HepG2 (cell line): ENCODE data around the gene RUBCNL. TPM values are rescaled to one million over a fixed set of nuclear protein-coding genes. Genes with fewer than 3 reads are reported as not detected.

Experiments used
- ATAC-seq: fragments of 200-7000 bp; cut with Tn5 transposase; 3 replicates; pipeline ENCODE4 v1.9.1; 2020; ENCODE audit warnings: mild to moderate bottlenecking, moderate library complexity
- BruUV-seq: library from RNA; stranded (reverse); fragments of 400-500 nt; replicated peaks from 2 replicates; lab custom pipeline; 2021; lab: Mats Ljungman, UMichigan
- CTCF ChIA-PET: fragments of 300-600 bp; formaldehyde crosslinking; extraction: SDS; loops from one replicate; lab custom pipeline; 2021; ENCODE audit warnings: low total read pairs, inconsistent platforms, low intra/inter-chr PET ratio; lab: Yijun Ruan, JAX
- POLR2A ChIA-PET: fragments of 350-600 bp; sonication (Branson Sonifier 250); formaldehyde crosslinking; loops from one replicate; lab custom pipeline; 2020; ENCODE audit warnings: antibody characterized with exemption, inconsistent platforms; lab: Yijun Ruan, JAX
- DNase-seq: peaks from one replicate; pipeline ENCODE4 v3.0.0-alpha.2; 2015; ENCODE audit warnings: low spot score
- FAIRE-seq: peaks from 3 replicates; lab custom pipeline; 2011; peaks lifted over from hg19 to GRCh38; lab: Jason Lieb, UNC
- H2AFZ ChIP-seq: one replicate; pipeline ENCODE4 v1.6.1; 2011; ENCODE audit warnings: low read length, inconsistent platforms
- H3K27ac ChIP-seq: fragments of 300-600 bp; 3 replicates; pipeline ENCODE4 v1.8.0; 2011; ENCODE audit warnings: mixed run types, mild to moderate bottlenecking, mixed read lengths, low read length, inconsistent platforms; ENCODE audit not compliant: insufficient read depth; ENCODE audit errors: extremely low read length
- H3K27me3 ChIP-seq, 2 experiments: fragments of 200-600 bp in 1 of 2; 2 replicates in 1 of 2; 3 replicates in 1 of 2; pipeline versions ENCODE4 v1.6.0 to v1.8.0; 2011; ENCODE audit warnings: low read length in 2 of 2, mild to moderate bottlenecking in 2 of 2, moderate library complexity in 2 of 2, inconsistent platforms in 1 of 2; ENCODE audit not compliant: insufficient read depth in 2 of 2, control insufficient read depth in 1 of 2
- H3K36me3 ChIP-seq, 2 experiments: fragments of 200-600 bp in 1 of 2; replicated peaks in 1 of 2; 2 replicates in 1 of 2; 3 replicates in 1 of 2; pipeline versions ENCODE4 v1.5.1 to v1.8.0; 2011; ENCODE audit warnings: low read length in 2 of 2, inconsistent platforms in 1 of 2; ENCODE audit not compliant: insufficient read depth in 2 of 2, control insufficient read depth in 1 of 2
- H3K4me1 ChIP-seq: 2 replicates; pipeline ENCODE4 v1.5.1; 2012; ENCODE audit warnings: low read length, inconsistent platforms; ENCODE audit not compliant: insufficient read depth
- H3K4me2 ChIP-seq: 2 replicates; pipeline ENCODE4 v1.6.0; 2011; ENCODE audit warnings: low read depth, low read length, inconsistent platforms
- H3K4me3 ChIP-seq, 3 experiments: fragments of 200-600 bp in 1 of 3; sonication (generic), shearing (Covaris generic) in 1 of 3; replicated peaks in 1 of 3; 2 replicates each; pipeline ENCODE4 v1.5.1; 2011 to 2016; ENCODE audit warnings: low read length in 3 of 3, inconsistent platforms in 2 of 3, low read depth in 2 of 3, mild to moderate bottlenecking in 2 of 3, control low read depth in 1 of 3, mixed read lengths in 1 of 3; ENCODE audit not compliant: insufficient read depth in 1 of 3
- H3K79me2 ChIP-seq: one replicate; pipeline ENCODE4 v1.6.1; 2011; ENCODE audit warnings: low read length, inconsistent platforms; ENCODE audit not compliant: insufficient read depth
- H3K9ac ChIP-seq: 2 replicates; pipeline ENCODE4 v1.6.0; 2011; ENCODE audit warnings: mild to moderate bottlenecking, low read depth, low read length, inconsistent platforms; ENCODE audit not compliant: insufficient read depth
- H3K9me3 ChIP-seq: 2 replicates; pipeline ENCODE4 v1.5.1; 2012; ENCODE audit warnings: mild to moderate bottlenecking, low read length
- H4K20me1 ChIP-seq: 2 replicates; pipeline ENCODE4 v1.6.0; 2011; ENCODE audit warnings: inconsistent platforms, mild to moderate bottlenecking, low read length, moderate library complexity; ENCODE audit not compliant: insufficient read depth
- AGO2 ChIP-seq: fragments of 200-400 bp; formaldehyde crosslinking; optimal IDR thresholded peaks from 2 replicates; pipeline ENCODE3; 2017; ENCODE audit warnings: mild to moderate bottlenecking, low read depth, low read length, moderate library complexity
- CBFB ChIP-seq: sonication (generic); formaldehyde crosslinking; IDR thresholded peaks from 2 replicates; pipeline ENCODE4 v1.4.0; 2020; ENCODE audit warnings: missing genetic modification reagents
- GATAD1 ChIP-seq: IDR thresholded peaks from 2 replicates; pipeline ENCODE4 v1.6.1; 2016; ENCODE audit warnings: missing genetic modification reagents, missing compliant biosample characterization
- GPN1 ChIP-seq: sonication (generic); formaldehyde crosslinking; IDR thresholded peaks from 2 replicates; pipeline ENCODE4 v1.5.1; 2020; ENCODE audit warnings: missing genetic modification reagents, borderline replicate concordance
- KDM2A ChIP-seq: sonication (generic); formaldehyde crosslinking; IDR thresholded peaks from 2 replicates; pipeline ENCODE4 v1.4.0; 2020; ENCODE audit warnings: low read depth, missing genetic modification reagents, borderline replicate concordance
- MTA3 ChIP-seq: sonication (generic); formaldehyde crosslinking; IDR thresholded peaks from 2 replicates; pipeline ENCODE4 v1.4.0; 2020; ENCODE audit warnings: missing genetic modification reagents
- PHF8 ChIP-seq: sonication (generic); formaldehyde crosslinking; IDR thresholded peaks from 2 replicates; pipeline ENCODE4 v1.5.0; 2020; ENCODE audit warnings: missing genetic modification reagents
- SKI ChIP-seq: fragments of 450-650 bp; IDR thresholded peaks from one replicate; pipeline ENCODE4 v1.6.1; 2018; ENCODE audit warnings: mild to moderate bottlenecking; ENCODE audit not compliant: partially characterized antibody
- TMF1 ChIP-seq: sonication (generic); formaldehyde crosslinking; IDR thresholded peaks from 2 replicates; pipeline ENCODE4 v1.8.1; 2022; ENCODE audit warnings: low read depth, missing genetic modification reagents
- ZBTB3 ChIP-seq: sonication (generic); formaldehyde crosslinking; IDR thresholded peaks from 2 replicates; pipeline ENCODE4 v1.4.0; 2020; ENCODE audit warnings: low read depth, mild to moderate bottlenecking, moderate library complexity, missing genetic modification reagents, borderline replicate concordance
- ZNF20 ChIP-seq: sonication (generic); formaldehyde crosslinking; IDR thresholded peaks from 2 replicates; pipeline ENCODE4 v1.4.0; 2020; ENCODE audit warnings: mild to moderate bottlenecking, moderate library complexity, missing genetic modification reagents
- ZNF207 ChIP-seq: fragments of 450-650 bp; IDR thresholded peaks from 2 replicates; pipeline ENCODE4 v1.6.1; 2016; ENCODE audit warnings: antibody characterized with exemption, borderline replicate concordance
- ZNF264 ChIP-seq: sonication (generic); formaldehyde crosslinking; IDR thresholded peaks from 2 replicates; pipeline ENCODE4 v1.4.0; 2020; ENCODE audit warnings: missing genetic modification reagents
- ZNF326 ChIP-seq: sonication (generic); formaldehyde crosslinking; IDR thresholded peaks from 2 replicates; pipeline ENCODE4 v1.4.0; 2020; ENCODE audit warnings: missing genetic modification reagents, borderline replicate concordance
- ZNF382 ChIP-seq: sonication (generic); formaldehyde crosslinking; IDR thresholded peaks from 2 replicates; pipeline ENCODE4 v1.5.0; 2020; ENCODE audit warnings: missing genetic modification reagents, mild to moderate bottlenecking, borderline replicate concordance
- ZNF781 ChIP-seq: sonication (generic); formaldehyde crosslinking; IDR thresholded peaks from 2 replicates; pipeline ENCODE4 v1.5.1; 2020; ENCODE audit warnings: borderline replicate concordance, mild to moderate bottlenecking, missing genetic modification reagents; ENCODE audit errors: not compliant biosample characterization
- WGBS: methylation state at CpG from one replicate; pipeline ENCODE4 v1.1.6; 2017; ENCODE audit warnings: low lambda C conversion rate; 5-methylcytosine and 5-hydroxymethylcytosine counted together
- in situ Hi-C: cut with HindIII; loops from 2 replicates; pipeline ENCODE4 v1.10.0; 2017; ENCODE audit warnings: low pct_unique_long_range_greater_than_20kb; ENCODE audit not compliant: extremely low pct_ligation_motif_present
- intact Hi-C: fragments of 100-400 bp; cut with micrococcal nuclease; formaldehyde crosslinking; loops from one replicate; pipeline ENCODE4 v1.10.0; 2022; ENCODE audit not compliant: unreplicated experiment
- polyA plus RNA-seq, 8 experiments: library from polyadenylated mRNA; depleted of rRNA in 3 of 8; stranded (reverse) in 7 of 8; unstranded in 1 of 8; fragments of >200 nt; fragmentation: Illumina TruSeq in 4 of 8; extraction: Trizol in 4 of 8; gene quantifications; 2 replicates each; pipeline versions ENCODE4 v1.2.1 to v1.2.3, GENCODE V29; 2011 to 2016; ENCODE audit warnings: low read depth in 4 of 8, missing spikeins in 1 of 8, mixed read lengths in 1 of 8; ENCODE audit not compliant: insufficient read depth in 1 of 8
- total RNA-seq, 5 experiments: library from RNA; depleted of rRNA; stranded (reverse); fragments of >200 nt; fragmentation: Illumina TruSeq; extraction: Trizol; gene quantifications; 2 replicates each; pipeline ENCODE4 v1.2.3, GENCODE V29; 2016; ENCODE audit warnings: low read depth in 1 of 5
- TF ChIP-seq, protein P1 (sequence below): sonication (generic); formaldehyde crosslinking; IDR thresholded peaks from 2 replicates; pipeline ENCODE4 v1.4.0; 2020; ENCODE audit warnings: missing genetic modification reagents
- TF ChIP-seq, protein P2 (sequence below): sonication (generic); formaldehyde crosslinking; IDR thresholded peaks from 2 replicates; pipeline ENCODE4 v1.9.0; 2021; ENCODE audit warnings: missing genetic modification reagents, mild to moderate bottlenecking, borderline replicate concordance
- TF ChIP-seq, protein P3 (sequence below): sonication (generic); formaldehyde crosslinking; IDR thresholded peaks from 2 replicates; pipeline ENCODE4 v1.5.1; 2020; ENCODE audit warnings: mild to moderate bottlenecking, missing genetic modification reagents, borderline replicate concordance
- TF ChIP-seq, protein P4 (sequence below): IDR thresholded peaks from 2 replicates; pipeline ENCODE4 v1.6.1; 2012; ENCODE audit warnings: inconsistent platforms

RUBCNL gene
- total and polyA plus RNA-seq, 2 of the 13 experiments (the other 11 are each of a cell fraction or from before 2014, with no cell fraction given), result not detected

DNA sequence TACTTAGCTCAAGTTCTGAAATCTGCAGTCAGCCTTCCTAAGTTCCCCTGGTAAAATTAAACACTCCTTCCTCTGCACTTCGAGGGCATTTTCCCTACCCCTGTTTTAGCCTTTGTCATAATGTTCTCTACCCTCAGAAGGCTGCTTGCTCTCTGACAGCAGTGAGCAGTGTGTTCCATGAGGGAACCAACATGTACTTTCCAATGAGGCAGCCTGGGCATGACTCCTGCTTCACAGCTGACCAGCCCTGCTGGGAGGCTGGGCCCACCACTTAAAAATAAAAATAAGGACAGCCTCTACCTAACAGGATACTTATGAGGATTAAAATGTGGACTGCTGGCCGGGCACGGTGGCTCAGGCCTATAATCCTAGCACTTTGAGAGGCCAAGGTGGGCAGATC lies 26.4 kb downstream of the RUBCNL start (continued):
- TF ChIP-seq MTA3 (CRISPR knock-in tag), result no peak
- TF ChIP-seq SKI, result no peak

DNA sequence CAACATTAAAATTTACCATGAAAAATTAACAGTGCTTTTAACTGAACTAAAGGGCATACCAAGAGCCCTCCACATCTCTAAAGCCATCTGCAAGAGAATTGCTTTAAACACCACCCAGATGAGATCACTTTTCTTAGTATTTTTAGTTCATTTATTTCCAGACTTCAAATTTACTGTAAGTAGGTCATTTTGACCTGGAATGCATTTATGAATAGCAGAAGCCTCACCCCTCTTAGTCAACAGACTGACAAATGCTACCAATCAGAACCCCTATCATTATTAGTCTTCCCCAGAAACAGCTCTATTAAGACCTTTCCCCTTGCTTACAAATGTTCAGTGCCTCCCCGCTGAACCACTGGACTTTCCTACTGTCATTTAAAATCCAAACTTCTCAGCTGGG lies 27.3 kb downstream of the RUBCNL start:
- Histone ChIP-seq H4K20me1 (no peaks in the 10 kb centered on the region), H3K27ac (no peak overlapping the region), H2AFZ (no peak overlapping the region), H3K9me3 (no peaks in the 10 kb centered on the region), H3K36me3 (no peaks in the 10 kb centered on the region), H3K4me2 (no peak overlapping the region), H3K79me2 (no peaks in the 10 kb centered on the region), H3K4me3 (no peak overlapping the region), H3K9ac (no peak overlapping the region), H3K27me3 (no peaks in the 10 kb centered on the region; a peak in 1 of 5 replicates), H3K4me1 (peaks cover 5% of the 10 kb centered on the region; the same call in 1 of the 2 replicates)
- POLR2A ChIA-PET, result no interaction called here
- intact Hi-C loops (no loop called here), in situ Hi-C loops (no loop called here)
- DNase-seq (no peak), FAIRE-seq (no peak), ATAC-seq (no peak)
- CTCF ChIA-PET, result no interaction called here
- BruUV-seq, result no TSS peak
- 55% methylated on average over 1 of the region's 1 CpG for WGBS
- TF ChIP-seq ZNF781, result no peak
- no peak for TF ChIP-seq CBFB
- TF ChIP-seq, protein P1, sequence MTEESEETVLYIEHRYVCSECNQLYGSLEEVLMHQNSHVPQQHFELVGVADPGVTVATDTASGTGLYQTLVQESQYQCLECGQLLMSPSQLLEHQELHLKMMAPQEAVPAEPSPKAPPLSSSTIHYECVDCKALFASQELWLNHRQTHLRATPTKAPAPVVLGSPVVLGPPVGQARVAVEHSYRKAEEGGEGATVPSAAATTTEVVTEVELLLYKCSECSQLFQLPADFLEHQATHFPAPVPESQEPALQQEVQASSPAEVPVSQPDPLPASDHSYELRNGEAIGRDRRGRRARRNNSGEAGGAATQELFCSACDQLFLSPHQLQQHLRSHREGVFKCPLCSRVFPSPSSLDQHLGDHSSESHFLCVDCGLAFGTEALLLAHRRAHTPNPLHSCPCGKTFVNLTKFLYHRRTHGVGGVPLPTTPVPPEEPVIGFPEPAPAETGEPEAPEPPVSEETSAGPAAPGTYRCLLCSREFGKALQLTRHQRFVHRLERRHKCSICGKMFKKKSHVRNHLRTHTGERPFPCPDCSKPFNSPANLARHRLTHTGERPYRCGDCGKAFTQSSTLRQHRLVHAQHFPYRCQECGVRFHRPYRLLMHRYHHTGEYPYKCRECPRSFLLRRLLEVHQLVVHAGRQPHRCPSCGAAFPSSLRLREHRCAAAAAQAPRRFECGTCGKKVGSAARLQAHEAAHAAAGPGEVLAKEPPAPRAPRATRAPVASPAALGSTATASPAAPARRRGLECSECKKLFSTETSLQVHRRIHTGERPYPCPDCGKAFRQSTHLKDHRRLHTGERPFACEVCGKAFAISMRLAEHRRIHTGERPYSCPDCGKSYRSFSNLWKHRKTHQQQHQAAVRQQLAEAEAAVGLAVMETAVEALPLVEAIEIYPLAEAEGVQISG, result no peak
- no peak for TF ChIP-seq ZNF382 (CRISPR knock-in tag)
- no peak for TF ChIP-seq ZNF264 (CRISPR knock-in tag)
- no peak for TF ChIP-seq PHF8 (CRISPR knock-in tag)
- TF ChIP-seq ZNF326 (CRISPR knock-in tag), result no peak
- TF ChIP-seq TMF1 (CRISPR knock-in tag), result no peak
- TF ChIP-seq KDM2A (CRISPR knock-in tag), result no peak
- TF ChIP-seq, protein P2, sequence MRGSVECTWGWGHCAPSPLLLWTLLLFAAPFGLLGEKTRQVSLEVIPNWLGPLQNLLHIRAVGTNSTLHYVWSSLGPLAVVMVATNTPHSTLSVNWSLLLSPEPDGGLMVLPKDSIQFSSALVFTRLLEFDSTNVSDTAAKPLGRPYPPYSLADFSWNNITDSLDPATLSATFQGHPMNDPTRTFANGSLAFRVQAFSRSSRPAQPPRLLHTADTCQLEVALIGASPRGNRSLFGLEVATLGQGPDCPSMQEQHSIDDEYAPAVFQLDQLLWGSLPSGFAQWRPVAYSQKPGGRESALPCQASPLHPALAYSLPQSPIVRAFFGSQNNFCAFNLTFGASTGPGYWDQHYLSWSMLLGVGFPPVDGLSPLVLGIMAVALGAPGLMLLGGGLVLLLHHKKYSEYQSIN (CRISPR knock-in tag), result no peak
- TF ChIP-seq ZNF20 (CRISPR knock-in tag), result no peak
- TF ChIP-seq GPN1 (CRISPR knock-in tag), result no peak
- TF ChIP-seq AGO2, result no peak
- TF ChIP-seq, protein P3, sequence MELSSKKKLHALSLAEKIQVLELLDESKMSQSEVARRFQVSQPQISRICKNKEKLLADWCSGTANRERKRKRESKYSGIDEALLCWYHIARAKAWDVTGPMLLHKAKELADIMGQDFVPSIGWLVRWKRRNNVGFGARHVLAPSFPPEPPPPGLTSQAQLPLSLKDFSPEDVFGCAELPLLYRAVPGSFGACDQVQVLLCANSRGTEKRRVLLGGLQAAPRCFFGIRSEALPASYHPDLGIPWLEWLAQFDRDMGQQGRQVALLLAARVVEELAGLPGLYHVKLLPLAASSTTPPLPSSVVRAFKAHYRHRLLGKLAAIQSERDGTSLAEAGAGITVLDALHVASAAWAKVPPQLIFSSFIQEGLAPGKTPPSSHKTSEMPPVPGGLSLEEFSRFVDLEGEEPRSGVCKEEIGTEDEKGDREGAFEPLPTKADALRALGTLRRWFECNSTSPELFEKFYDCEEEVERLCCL (CRISPR knock-in tag), result no peak
- TF ChIP-seq GATAD1, result no peak
- no peak for TF ChIP-seq ZBTB3 (CRISPR knock-in tag)
- TF ChIP-seq, protein P4, sequence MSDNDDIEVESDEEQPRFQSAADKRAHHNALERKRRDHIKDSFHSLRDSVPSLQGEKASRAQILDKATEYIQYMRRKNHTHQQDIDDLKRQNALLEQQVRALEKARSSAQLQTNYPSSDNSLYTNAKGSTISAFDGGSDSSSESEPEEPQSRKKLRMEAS, result no peak
- no peak for TF ChIP-seq ZNF207
